Nephron (organoid): ENCODE measurements around the gene HVCN1.
A peak's percentile ranks its signal among the peaks of the same experiment; 100 is the strongest.

Experiments
- H3K27ac Mint-ChIP-seq, 3 experiments: 2 replicates each; pipeline ENCODE4 v1.8.0; 2020; ENCODE audit warnings: mixed read lengths in 3 of 3, mild to moderate bottlenecking in 2 of 3, moderate library complexity in 1 of 3
- H3K27me3 Mint-ChIP-seq: 2 replicates; pipeline ENCODE4 v1.8.0; 2021; ENCODE audit warnings: low read depth, mild to moderate bottlenecking, moderate library complexity, mixed read lengths
- H3K36me3 Mint-ChIP-seq: 2 replicates; pipeline ENCODE4 v1.8.0; 2020; ENCODE audit warnings: low read depth, mixed read lengths
- H3K4me1 Mint-ChIP-seq: 2 replicates; pipeline ENCODE4 v1.8.0; 2020; ENCODE audit warnings: mixed read lengths
- H3K4me3 Mint-ChIP-seq, 3 experiments: 2 replicates each; pipeline ENCODE4 v1.8.0; 2020; ENCODE audit warnings: mild to moderate bottlenecking in 3 of 3, mixed read lengths in 3 of 3, moderate library complexity in 2 of 3
- H3K9me3 Mint-ChIP-seq: 2 replicates; pipeline ENCODE4 v1.8.0; 2020; ENCODE audit warnings: mixed read lengths
- TF ChIP-seq, protein P1 (sequence below), 3 experiments: fragments of 200-600 bp; sonication (generic); IDR thresholded peaks; one replicate each; pipeline ENCODE4 v1.5.0; 2021; ENCODE audit warnings: antibody characterized with exemption in 3 of 3; ENCODE audit not compliant: unreplicated experiment in 3 of 3

The HVCN1 gene

DNA sequence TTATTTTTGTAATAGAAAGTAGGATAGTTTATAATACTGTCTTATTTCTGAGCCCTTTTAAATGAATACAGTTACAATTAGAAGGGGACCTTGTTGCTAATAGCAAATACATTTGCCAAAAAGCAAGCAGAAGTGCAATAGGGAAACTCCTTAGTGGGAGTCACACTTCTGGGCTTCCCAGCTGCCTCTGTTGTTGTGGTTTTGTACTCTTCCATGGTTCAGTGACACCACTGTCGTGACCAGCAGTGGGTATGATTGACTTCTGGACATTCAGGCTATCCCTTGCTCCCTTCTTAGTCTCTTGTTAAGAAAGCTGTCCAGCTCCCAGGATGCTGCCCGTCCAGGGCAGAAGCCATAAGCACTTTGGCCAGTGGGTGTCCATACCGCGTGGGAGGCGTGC, 52.4 kb downstream of the HVCN1 start:
- H3K9me3 Mint-ChIP-seq, result no peaks in the 10 kb centered on the region
- H3K4me1 Mint-ChIP-seq, result peaks cover 30% of the 10 kb centered on the region
- H3K4me3 Mint-ChIP-seq, result no peak overlapping the region
- TF ChIP-seq, protein P1, sequence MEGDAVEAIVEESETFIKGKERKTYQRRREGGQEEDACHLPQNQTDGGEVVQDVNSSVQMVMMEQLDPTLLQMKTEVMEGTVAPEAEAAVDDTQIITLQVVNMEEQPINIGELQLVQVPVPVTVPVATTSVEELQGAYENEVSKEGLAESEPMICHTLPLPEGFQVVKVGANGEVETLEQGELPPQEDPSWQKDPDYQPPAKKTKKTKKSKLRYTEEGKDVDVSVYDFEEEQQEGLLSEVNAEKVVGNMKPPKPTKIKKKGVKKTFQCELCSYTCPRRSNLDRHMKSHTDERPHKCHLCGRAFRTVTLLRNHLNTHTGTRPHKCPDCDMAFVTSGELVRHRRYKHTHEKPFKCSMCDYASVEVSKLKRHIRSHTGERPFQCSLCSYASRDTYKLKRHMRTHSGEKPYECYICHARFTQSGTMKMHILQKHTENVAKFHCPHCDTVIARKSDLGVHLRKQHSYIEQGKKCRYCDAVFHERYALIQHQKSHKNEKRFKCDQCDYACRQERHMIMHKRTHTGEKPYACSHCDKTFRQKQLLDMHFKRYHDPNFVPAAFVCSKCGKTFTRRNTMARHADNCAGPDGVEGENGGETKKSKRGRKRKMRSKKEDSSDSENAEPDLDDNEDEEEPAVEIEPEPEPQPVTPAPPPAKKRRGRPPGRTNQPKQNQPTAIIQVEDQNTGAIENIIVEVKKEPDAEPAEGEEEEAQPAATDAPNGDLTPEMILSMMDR (IDR thresholded peaks at IDR 0.05; ENCODE audit: unreplicated experiment in 3 of 3), result no peak
- no peaks in the 10 kb centered on the region for H3K27me3 Mint-ChIP-seq
- no peak overlapping the region for H3K27ac Mint-ChIP-seq
- peaks cover 23% of the 10 kb centered on the region for H3K36me3 Mint-ChIP-seq

DNA sequence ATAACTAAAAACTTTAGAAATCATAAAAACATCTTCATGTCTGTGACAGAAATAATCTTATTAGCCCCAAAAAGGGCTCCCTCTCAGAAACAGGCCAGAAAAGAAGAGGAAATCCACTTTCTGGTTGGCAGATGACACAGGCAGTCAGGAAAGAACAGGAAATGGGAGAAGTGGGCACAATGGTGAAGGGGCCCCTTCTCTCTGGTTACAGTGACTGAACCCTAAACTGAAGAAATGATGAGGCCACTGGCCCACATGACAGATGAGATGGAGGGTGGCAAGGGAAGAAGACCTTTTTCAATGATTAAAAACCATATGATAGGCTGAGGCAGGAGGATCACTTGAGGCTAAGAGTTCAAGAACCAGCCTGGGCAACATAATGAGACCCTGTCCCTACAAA, 53.9 kb downstream of the HVCN1 start:
- H3K4me3 Mint-ChIP-seq, result no peak overlapping the region
- no peak overlapping the region for H3K27ac Mint-ChIP-seq
- no peaks in the 10 kb centered on the region for H3K9me3 Mint-ChIP-seq

DNA sequence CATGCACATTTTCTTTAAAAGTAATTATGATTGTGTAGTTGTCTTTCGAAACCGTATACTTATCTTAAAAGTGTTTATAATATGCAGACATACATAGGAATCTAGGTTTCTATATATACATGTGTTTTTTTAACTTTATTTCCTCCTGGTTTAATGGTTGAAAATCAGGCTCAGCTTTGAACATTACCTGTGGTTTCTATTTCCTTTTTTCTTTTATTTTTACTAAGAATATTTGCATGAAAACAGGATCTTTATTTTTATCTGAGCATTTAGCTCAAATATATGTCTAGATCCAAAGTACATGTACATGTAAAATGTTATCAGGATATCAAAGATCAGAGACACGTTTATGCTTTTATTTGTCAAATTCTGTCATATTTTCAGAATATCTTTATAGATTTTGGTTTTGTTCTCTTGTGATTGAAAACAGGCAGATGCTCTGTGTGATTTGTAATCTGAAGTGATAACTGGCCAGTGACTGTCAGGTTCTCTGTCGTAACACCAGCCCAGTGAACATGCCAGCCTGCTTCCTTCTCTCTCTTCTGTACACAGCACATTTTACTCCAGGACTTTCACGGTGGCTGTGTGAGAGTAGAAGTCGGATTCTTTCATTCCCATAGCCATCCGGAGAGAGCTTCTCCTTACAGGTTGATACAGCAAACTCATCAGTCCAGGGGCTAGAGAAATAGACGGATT, 61.3 kb downstream of the HVCN1 start:
- H3K9me3 Mint-ChIP-seq, result no peaks in the 10 kb centered on the region
- H3K4me1 Mint-ChIP-seq, result no peaks in the 10 kb centered on the region
- H3K27me3 Mint-ChIP-seq, result no peaks in the 10 kb centered on the region
- H3K27ac Mint-ChIP-seq, result no peak overlapping the region
- H3K4me3 Mint-ChIP-seq, result no peak overlapping the region
- TF ChIP-seq, protein P1 (IDR thresholded peaks at IDR 0.05; ENCODE audit: unreplicated experiment in 3 of 3), result no peak
- H3K36me3 Mint-ChIP-seq, result peaks cover 36% of the 10 kb centered on the region

More for the DNA sequence above, 53.9 kb downstream of the HVCN1 start:
- TF ChIP-seq, protein P1 (IDR thresholded peaks at IDR 0.05; ENCODE audit: unreplicated experiment in 3 of 3), result no peak
- H3K27me3 Mint-ChIP-seq, result no peaks in the 10 kb centered on the region
- peaks cover 24% of the 10 kb centered on the region for H3K36me3 Mint-ChIP-seq
- peaks cover 15% of the 10 kb centered on the region for H3K4me1 Mint-ChIP-seq

DNA sequence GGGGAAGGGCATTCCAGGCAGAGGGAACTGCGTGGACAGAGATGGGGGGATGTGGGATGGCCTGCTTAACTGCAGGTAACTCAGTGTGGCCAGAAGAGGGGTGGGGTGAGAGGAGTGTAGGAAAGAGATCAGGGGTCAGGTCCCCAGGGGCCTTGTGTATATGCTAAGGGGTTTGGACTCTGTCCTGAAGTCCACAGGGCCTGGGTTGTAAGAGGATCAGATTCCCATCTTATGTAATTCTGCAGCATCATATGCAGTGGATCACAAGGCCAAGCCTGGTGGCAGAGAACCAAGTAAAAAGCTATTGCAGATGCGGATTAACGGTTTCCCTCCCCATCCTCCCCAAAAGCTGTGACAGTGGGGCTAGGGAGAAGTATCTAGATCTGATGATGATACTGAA, 66.3 kb downstream of the HVCN1 start:
- Mint-ChIP-seq H3K4me1 (no peaks in the 10 kb centered on the region), H3K27ac (no peak overlapping the region), H3K36me3 (peaks cover 16% of the 10 kb centered on the region), H3K27me3 (no peaks in the 10 kb centered on the region), H3K4me3 (no peak overlapping the region), H3K9me3 (no peaks in the 10 kb centered on the region)
- TF ChIP-seq, protein P1 (IDR thresholded peaks at IDR 0.05; ENCODE audit: unreplicated experiment in 3 of 3), result no peak

DNA sequence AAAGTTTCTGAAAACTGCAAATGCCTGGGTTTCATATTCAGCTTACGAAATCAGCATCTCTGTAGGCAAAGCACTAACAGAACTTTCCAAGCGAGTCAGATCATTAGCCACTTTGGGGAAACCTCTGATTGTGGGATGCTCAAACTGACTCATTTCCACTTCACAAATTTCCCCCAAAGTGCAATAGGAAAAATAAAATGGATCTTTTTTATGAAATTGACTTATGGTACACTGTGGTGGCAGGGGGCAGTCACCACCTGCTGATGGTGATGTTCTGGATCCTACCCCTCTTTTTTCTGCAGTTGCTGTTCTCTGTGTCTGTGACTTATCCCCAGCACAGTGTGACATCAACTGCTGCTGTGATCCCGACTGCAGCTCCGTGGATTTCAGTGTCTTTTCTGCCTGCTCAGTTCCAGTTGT, 69.4 kb downstream of the HVCN1 start:
- H3K9me3 Mint-ChIP-seq, result no peaks in the 10 kb centered on the region
- TF ChIP-seq, protein P1 (IDR thresholded peaks at IDR 0.05; ENCODE audit: unreplicated experiment in 3 of 3), result no peak
- peaks cover 15% of the 10 kb centered on the region for H3K36me3 Mint-ChIP-seq
- no peak overlapping the region for H3K27ac Mint-ChIP-seq
- no peak overlapping the region for H3K4me3 Mint-ChIP-seq
- H3K27me3 Mint-ChIP-seq, result no peaks in the 10 kb centered on the region
- H3K4me1 Mint-ChIP-seq, result no peaks in the 10 kb centered on the region

DNA sequence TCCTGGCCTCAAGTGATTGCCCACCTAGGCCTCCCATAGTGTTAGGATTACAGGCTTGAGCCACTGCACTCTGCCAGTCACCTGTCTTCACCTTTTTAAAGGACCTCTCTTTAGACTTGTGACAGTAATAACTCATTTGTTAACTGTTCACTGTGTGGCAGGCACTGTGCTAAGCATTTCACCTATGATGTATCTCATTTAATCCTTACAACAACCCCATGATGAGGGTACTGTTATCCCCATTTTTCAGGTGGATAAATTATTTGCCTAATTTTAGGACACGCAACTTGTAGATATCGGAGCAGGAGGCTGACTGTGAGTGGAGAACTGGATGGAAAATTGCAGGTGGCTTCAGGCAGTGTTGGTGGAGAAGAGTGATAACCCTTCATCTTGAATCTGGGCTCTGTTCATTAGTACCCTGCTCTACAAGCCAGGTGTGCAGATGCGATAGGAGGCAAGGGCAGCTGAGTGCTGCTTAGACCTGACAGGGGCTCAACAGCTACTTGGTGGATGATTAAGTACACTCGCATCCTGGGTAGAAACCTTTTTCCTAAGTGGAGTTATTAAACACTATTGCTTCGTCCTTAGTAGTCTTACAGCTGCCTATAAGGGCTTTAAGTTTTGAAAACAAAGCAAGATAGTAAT, 72.3 kb downstream of the HVCN1 start:
- TF ChIP-seq, protein P1 (IDR thresholded peaks at IDR 0.05; ENCODE audit: unreplicated experiment in 3 of 3), result no peak
- Mint-ChIP-seq H3K4me1 (no peaks in the 10 kb centered on the region), H3K27me3 (no peaks in the 10 kb centered on the region), H3K36me3 (peaks cover 6% of the 10 kb centered on the region), H3K4me3 (peak overlapping the region in 2 of 3 experiments; percentile 54 to 66), H3K9me3 (no peaks in the 10 kb centered on the region), H3K27ac (no peak overlapping the region)
